OCI-M1 (cell line): ENCODE measurements around the gene TMEM229B.

ENCODE experiments used
- DNase-seq: peaks from one replicate; lab custom pipeline; 2025; lab: John Stamatoyannopoulos, UW

TMEM229B gene

GRCh38 chr14:67486890-67487289 is 1.6 kb downstream of the TMEM229B start:
- no peak for DNase-seq

- no peak for DNase-seq
Measured at GRCh38 chr14:67485501-67486095, 2.9 kb downstream of the TMEM229B start.

GRCh38 chr14:67483579-67484285 is 4.8 kb downstream of the TMEM229B start:
- no peak for DNase-seq

GRCh38 chr14:67482231-67483164 is 6.0 kb downstream of the TMEM229B start:
- DNase-seq, result no peak

GRCh38 chr14:67480011-67480410 is 8.5 kb downstream of the TMEM229B start:
- no peak for DNase-seq

GRCh38 chr14:67478800-67479084 is 9.8 kb downstream of the TMEM229B start:
- DNase-seq, result no peak

- DNase-seq, result no peak
Measured at GRCh38 chr14:67477926-67478799, 10.4 kb downstream of the TMEM229B start.

GRCh38 chr14:67474366-67474765 is 14.2 kb downstream of the TMEM229B start:
- DNase-seq, result no peak

- DNase-seq, result no peak
Measured at GRCh38 chr14:67473290-67474082, 15.0 kb downstream of the TMEM229B start.

GRCh38 chr14:67472726-67473125 is 15.8 kb downstream of the TMEM229B start:
- no peak for DNase-seq

GRCh38 chr14:67469954-67470353 is 18.6 kb downstream of the TMEM229B start:
- DNase-seq, result no peak

- no peak for DNase-seq
Measured at GRCh38 chr14:67468378-67468730, 20.2 kb downstream of the TMEM229B start.

- DNase-seq, result no peak
Measured at GRCh38 chr14:67467134-67467533, 21.4 kb downstream of the TMEM229B start.

- no peak for DNase-seq
Measured at GRCh38 chr14:67464879-67465278, 23.6 kb downstream of the TMEM229B start.

- no peak for DNase-seq
Measured at GRCh38 chr14:67464377-67464776, 24.1 kb downstream of the TMEM229B start.

- no peak for DNase-seq
Measured at GRCh38 chr14:67463900-67464299, 24.6 kb downstream of the TMEM229B start.

GRCh38 chr14:67461996-67462395 is 26.5 kb downstream of the TMEM229B start:
- DNase-seq, result no peak

GRCh38 chr14:67461341-67461985 is 27.1 kb downstream of the TMEM229B start:
- DNase-seq, result no peak

- DNase-seq, result no peak
Measured at GRCh38 chr14:67459336-67459735, 29.2 kb downstream of the TMEM229B start.

GRCh38 chr14:67457782-67458181 is 30.7 kb downstream of the TMEM229B start:
- DNase-seq, result no peak

GRCh38 chr14:67456732-67457131 is 31.8 kb downstream of the TMEM229B start:
- DNase-seq, result no peak
